Type B pancreatic cell (in vitro differentiated cells): ENCODE data around the gene KMT2C. TPM values are rescaled to one million over a fixed set of nuclear protein-coding genes. Genes with fewer than 3 reads are reported as not detected.

Experiments
- DNase-seq: peaks from one replicate; pipeline ENCODE4 v3.0.0; 2021; ENCODE audit warnings: mixed read lengths; ENCODE audit not compliant: unreplicated experiment; ENCODE audit errors: extremely low spot score
- H3K27ac Mint-ChIP-seq: 2 replicates; pipeline ENCODE4 v1.8.0; 2021; ENCODE audit warnings: mild to moderate bottlenecking, mixed read lengths
- H3K27me3 Mint-ChIP-seq: 2 replicates; pipeline ENCODE4 v1.8.0; 2021; ENCODE audit warnings: mixed read lengths
- H3K36me3 Mint-ChIP-seq: 2 replicates; pipeline ENCODE4 v1.8.0; 2021; ENCODE audit warnings: mixed read lengths
- H3K4me1 Mint-ChIP-seq: one replicate; pipeline ENCODE4 v1.8.0; 2021; ENCODE audit warnings: mixed read lengths; ENCODE audit not compliant: unreplicated experiment
- H3K4me3 Mint-ChIP-seq: 2 replicates; pipeline ENCODE4 v1.8.0; 2021; ENCODE audit warnings: mild to moderate bottlenecking, mixed read lengths
- H3K9me3 Mint-ChIP-seq: 2 replicates; pipeline ENCODE4 v1.8.0; 2021; ENCODE audit warnings: mixed read lengths
- total RNA-seq: library from RNA; stranded (reverse); gene quantifications from 2 replicates; pipeline ENCODE4 v1.2.1, GENCODE V29; 2021; ENCODE audit warnings: low replicate concordance
- TF ChIP-seq, protein P1 (sequence below): fragments of 200-600 bp; sonication (generic); conservative IDR thresholded peaks from 2 replicates; pipeline ENCODE4 v1.5.0; 2021; ENCODE audit warnings: antibody characterized with exemption, mild to moderate bottlenecking

The KMT2C gene
- total RNA-seq, 1 donor from 2014 or later = 60.3 TPM

DNA sequence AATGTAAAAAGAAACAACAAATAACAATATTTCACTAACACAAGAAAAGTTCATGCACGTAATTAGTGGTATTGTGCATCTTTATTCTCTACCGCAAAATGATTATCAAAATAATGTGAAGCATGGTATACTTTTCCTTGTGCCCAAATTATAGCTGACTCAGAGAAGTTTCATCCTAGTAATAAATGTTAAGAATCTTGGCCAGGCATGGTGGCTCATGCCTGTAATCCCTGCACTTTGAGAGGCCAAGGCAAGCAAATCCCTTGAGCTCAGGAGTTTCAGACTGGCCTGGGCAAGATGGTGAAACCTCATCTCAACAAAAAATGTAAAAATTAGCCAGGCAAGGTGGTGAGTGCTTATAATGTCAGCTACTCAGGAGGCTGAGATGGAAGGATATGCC lies 105.0 kb downstream of the KMT2C start:
- H3K9me3 Mint-ChIP-seq = no peaks in the 10 kb centered on the region
- TF ChIP-seq, protein P1, sequence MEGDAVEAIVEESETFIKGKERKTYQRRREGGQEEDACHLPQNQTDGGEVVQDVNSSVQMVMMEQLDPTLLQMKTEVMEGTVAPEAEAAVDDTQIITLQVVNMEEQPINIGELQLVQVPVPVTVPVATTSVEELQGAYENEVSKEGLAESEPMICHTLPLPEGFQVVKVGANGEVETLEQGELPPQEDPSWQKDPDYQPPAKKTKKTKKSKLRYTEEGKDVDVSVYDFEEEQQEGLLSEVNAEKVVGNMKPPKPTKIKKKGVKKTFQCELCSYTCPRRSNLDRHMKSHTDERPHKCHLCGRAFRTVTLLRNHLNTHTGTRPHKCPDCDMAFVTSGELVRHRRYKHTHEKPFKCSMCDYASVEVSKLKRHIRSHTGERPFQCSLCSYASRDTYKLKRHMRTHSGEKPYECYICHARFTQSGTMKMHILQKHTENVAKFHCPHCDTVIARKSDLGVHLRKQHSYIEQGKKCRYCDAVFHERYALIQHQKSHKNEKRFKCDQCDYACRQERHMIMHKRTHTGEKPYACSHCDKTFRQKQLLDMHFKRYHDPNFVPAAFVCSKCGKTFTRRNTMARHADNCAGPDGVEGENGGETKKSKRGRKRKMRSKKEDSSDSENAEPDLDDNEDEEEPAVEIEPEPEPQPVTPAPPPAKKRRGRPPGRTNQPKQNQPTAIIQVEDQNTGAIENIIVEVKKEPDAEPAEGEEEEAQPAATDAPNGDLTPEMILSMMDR = no peak
- H3K4me3 Mint-ChIP-seq = no peak overlapping the region
- H3K27ac Mint-ChIP-seq = no peak overlapping the region
- peaks cover 25% of the 10 kb centered on the region for H3K36me3 Mint-ChIP-seq
- no peaks in the 10 kb centered on the region for H3K4me1 Mint-ChIP-seq
- no peak for DNase-seq
- H3K27me3 Mint-ChIP-seq = no peaks in the 10 kb centered on the region

DNA sequence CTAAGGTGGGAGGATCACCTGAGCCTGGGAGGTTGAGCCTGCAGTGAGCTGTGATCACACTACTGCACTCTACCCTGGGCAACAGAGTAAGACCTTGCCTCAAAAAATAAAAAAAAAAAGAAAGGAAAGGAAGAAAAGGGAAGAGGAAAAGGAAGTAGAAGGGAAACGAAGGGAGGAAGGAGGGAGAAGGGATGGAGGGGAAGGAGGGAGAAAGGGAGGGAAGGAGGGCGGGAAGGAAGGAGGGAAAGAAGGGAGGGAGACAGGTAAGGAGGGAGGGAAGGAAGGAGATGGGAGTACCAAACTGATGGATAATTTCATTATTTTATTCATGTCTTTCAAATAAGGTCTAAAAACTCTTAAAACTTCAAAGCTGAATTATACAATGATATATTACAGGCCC lies 106.3 kb downstream of the KMT2C start:
- no peak for DNase-seq
- Mint-ChIP-seq H3K27ac (no peak overlapping the region), H3K4me3 (no peak overlapping the region), H3K4me1 (no peaks in the 10 kb centered on the region), H3K36me3 (peaks cover 25% of the 10 kb centered on the region), H3K9me3 (no peaks in the 10 kb centered on the region), H3K27me3 (no peaks in the 10 kb centered on the region)
- TF ChIP-seq, protein P1 = no peak

DNA sequence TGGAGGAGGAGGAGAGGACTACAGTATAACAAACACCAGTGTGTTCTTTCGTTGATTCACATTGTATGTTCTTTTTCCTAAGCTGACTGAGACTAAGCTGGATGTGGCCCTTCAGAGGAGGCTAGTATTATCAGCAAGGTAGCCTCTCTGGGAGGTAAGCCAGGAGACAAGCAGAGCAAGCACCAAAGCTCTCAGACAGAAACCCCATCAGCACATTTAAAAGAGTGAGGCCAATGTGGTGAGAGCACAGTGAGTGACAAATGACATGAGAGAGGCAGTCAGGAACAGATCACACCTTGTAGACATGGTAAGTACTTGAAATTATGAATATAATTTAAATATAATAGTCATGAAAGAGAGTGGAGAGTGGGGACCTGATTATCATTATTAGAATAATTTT lies 107.6 kb downstream of the KMT2C start:
- H3K36me3 Mint-ChIP-seq = peaks cover 28% of the 10 kb centered on the region
- no peak overlapping the region for H3K4me3 Mint-ChIP-seq
- no peaks in the 10 kb centered on the region for H3K9me3 Mint-ChIP-seq
- no peak for DNase-seq
- H3K4me1 Mint-ChIP-seq = no peaks in the 10 kb centered on the region
- TF ChIP-seq, protein P1 = no peak
- no peaks in the 10 kb centered on the region for H3K27me3 Mint-ChIP-seq
- H3K27ac Mint-ChIP-seq = no peak overlapping the region

DNA sequence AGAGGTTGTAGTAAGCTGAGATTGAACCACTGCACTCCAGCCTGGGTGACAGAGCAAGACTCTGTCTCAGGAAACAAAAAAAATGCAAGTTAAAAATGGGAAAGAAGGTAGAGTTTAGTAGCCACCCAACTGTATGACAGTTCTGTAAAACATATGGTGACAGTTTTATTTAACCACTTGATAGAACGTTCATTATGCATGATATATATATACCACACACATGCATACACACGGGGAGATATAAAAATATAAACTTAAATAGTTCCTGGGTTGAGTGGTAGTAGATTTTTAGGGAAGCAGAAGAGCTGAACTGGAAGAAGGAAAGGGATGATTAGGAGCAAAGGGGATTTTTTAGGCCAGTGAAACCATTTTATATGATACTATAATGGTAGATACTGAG lies 120.0 kb downstream of the KMT2C start:
- H3K27ac Mint-ChIP-seq = no peak overlapping the region
- TF ChIP-seq, protein P1 = no peak
- no peaks in the 10 kb centered on the region for H3K9me3 Mint-ChIP-seq
- no peaks in the 10 kb centered on the region for H3K27me3 Mint-ChIP-seq
- H3K36me3 Mint-ChIP-seq = peaks cover 15% of the 10 kb centered on the region
- peaks cover 11% of the 10 kb centered on the region for H3K4me1 Mint-ChIP-seq
- no peak for DNase-seq
- no peak overlapping the region for H3K4me3 Mint-ChIP-seq

DNA sequence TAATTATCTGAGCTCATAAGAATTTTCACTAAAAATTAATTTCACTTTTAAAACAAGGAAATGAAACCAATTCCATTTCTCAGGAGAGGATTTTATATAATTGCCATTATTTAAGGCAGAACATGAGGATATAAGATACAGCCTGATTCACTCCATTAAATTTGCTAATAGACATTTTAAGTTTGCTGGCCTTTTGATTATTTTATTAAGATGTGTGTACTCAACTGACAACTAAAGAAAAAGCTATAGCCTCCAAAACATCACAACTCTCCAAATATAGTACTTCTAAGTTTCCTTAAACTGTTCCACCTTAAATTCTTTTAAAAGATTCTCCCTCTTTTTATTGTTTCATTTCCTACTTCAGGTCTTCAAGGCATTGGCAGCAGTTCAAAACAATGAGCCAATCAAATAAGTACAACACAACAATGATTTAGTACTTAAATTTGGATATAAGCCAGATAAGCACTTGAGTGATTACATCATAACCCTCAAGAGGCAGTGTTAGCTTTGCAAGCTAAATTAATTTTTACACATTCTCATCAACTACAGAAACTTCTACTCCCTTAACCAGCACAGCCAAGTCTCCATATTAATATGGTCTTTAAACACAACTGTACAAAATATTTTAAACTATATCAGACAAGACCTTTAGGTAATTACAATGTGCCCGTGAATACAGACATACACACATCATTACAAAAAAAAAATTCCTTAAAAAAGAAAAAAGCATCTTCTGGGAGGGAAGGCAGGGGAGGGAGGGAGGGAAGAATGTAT lies 121.8 kb downstream of the KMT2C start:
- TF ChIP-seq, protein P1 = no peak
- no peaks in the 10 kb centered on the region for H3K9me3 Mint-ChIP-seq
- H3K36me3 Mint-ChIP-seq = peaks cover 7% of the 10 kb centered on the region
- no peak for DNase-seq
- peaks cover 11% of the 10 kb centered on the region for H3K4me1 Mint-ChIP-seq
- peak overlapping the region; percentile 57 for H3K4me3 Mint-ChIP-seq
- no peaks in the 10 kb centered on the region for H3K27me3 Mint-ChIP-seq
- H3K27ac Mint-ChIP-seq = peak overlapping the region; percentile 74
